ENCODE measurements around the gene RTN4RL1. TPM values are rescaled to one million over a fixed set of nuclear protein-coding genes. Genes with fewer than 3 reads are reported as not detected.

The RTN4RL1 gene
- total and polyA plus RNA-seq, 9 of the 15 experiments (the other 6 are each of a cell fraction or from before 2014, with no cell fraction given) = 0.04 to 0.06 (median 0.04) TPM; not detected in 5

- H3K9me3 ChIP-seq (replicated peaks; ENCODE audit: control insufficient read depth, insufficient read depth, low read depth, low read length) = no peaks in the 10 kb centered on the region
- no TSS peak for BruUV-seq (replicated peaks)
- CTCF ChIA-PET (ENCODE audit: low intra/inter-chr PET ratio) = no interaction called here
- no peak overlapping the region for H3K4me3 ChIP-seq
- intact Hi-C loops (cut with micrococcal nuclease) (no loop called here), in situ Hi-C loops (cut with MboI) (no loop called here)
- ATAC-seq (no peak), DNase-seq (ENCODE audit: extremely low read depth in 1 of 4, low spot score in 3 of 4) (no peak), FAIRE-seq (no peak)
- H3K4me1 ChIP-seq (replicated peaks in 1 of 2; ENCODE audit: control insufficient read depth in 2 of 2, insufficient read depth in 2 of 2, low read length in 2 of 2) = peaks cover 0 to 4% of the 10 kb centered on the region in 2 experiments; a peak in 2 of 5 replicates
- peak overlapping the region; percentile 32; the same call in 1 of the 2 replicates for H2AFZ ChIP-seq (ENCODE audit: low read depth, low read length)
- H3K27me3 ChIP-seq (ENCODE audit: control insufficient read depth in 2 of 2, insufficient read depth in 2 of 2, low read length in 2 of 2) = peaks cover 15 to 45% of the 10 kb centered on the region in 2 experiments
- H3K9me1 ChIP-seq (ENCODE audit: control insufficient read depth, insufficient read depth, low read length) = no peaks in the 10 kb centered on the region
- H3K79me2 ChIP-seq (ENCODE audit: control insufficient read depth, insufficient read depth, low read length) = no peaks in the 10 kb centered on the region
- no peaks in the 10 kb centered on the region for H3K36me3 ChIP-seq (ENCODE audit: control insufficient read depth, insufficient read depth, low read length)
- H4K20me1 ChIP-seq (replicated peaks; ENCODE audit: control insufficient read depth, insufficient read depth, low read length) = no peaks in the 10 kb centered on the region
- WGBS (ENCODE audit: insufficient coverage, low coverage, missing lambda C conversion rate) = 12% methylated on average over 20 of the region's 24 CpGs
- H3K27ac ChIP-seq (ENCODE audit: extremely low read depth, low read depth, low read length) = no peak overlapping the region
- H3K4me2 ChIP-seq (ENCODE audit: insufficient read depth, low read length) = no peak overlapping the region
- POLR2A ChIA-PET = interaction anchor here (0.6 to 0.9 kb wide), 3 partner anchors 8 to 52 kb away, joined by 3 read pairs; no protein-coding TSS in a partner anchor
- no peak overlapping the region for H3K9ac ChIP-seq (ENCODE audit: insufficient read depth in 1 of 2, low read depth in 2 of 2, low read length in 2 of 2)
- TF ChIP-seq CHD7 (IDR thresholded peaks at IDR 0.05; ENCODE audit: low read depth, low read length) (no peak), PTTG1 (tag; IDR thresholded peaks at IDR 0.05; ENCODE audit: low read depth) (no peak), ZNF395 (CRISPR knock-in tag; IDR thresholded peaks at IDR 0.05) (no peak), SRSF3 (IDR thresholded peaks at IDR 0.05; ENCODE audit: insufficient read depth, low read length) (no peak)
Observed at GRCh38 chr17:2011411-2012371, 13.4 kb downstream of the RTN4RL1 start.
